Kidney (tissue), 14 donors: ENCODE data around the gene HNMT. TPM values are rescaled to one million over a fixed set of nuclear protein-coding genes. Genes with fewer than 3 reads are reported as not detected.
A peak's percentile ranks its signal among the peaks of the same experiment; 100 is the strongest.

Experiments
- DNase-seq, 5 donors: peaks; one replicate each; pipeline ENCODE4 v3.0.0-alpha.2; 2013 to 2020
- FAIRE-seq: peaks from 2 replicates; lab custom pipeline; 2012; peaks lifted over from hg19 to GRCh38; lab: Jason Lieb, UNC
- H3K27ac ChIP-seq, 2 donors: one replicate each; pipeline ENCODE4 v1.7.0; 2013; ENCODE audit warnings: low read depth in 2 of 2, low read length in 2 of 2, inconsistent platforms in 1 of 2
- H3K27me3 ChIP-seq: one replicate; pipeline ENCODE4 v1.7.1; 2013; ENCODE audit warnings: low read length, inconsistent platforms; ENCODE audit not compliant: control insufficient read depth, insufficient read depth
- H3K36me3 ChIP-seq, 3 donors: one replicate each; pipeline versions ENCODE4 v1.7.0 to v1.7.1; 2013; ENCODE audit warnings: low read length in 3 of 3, control low read depth in 1 of 3, inconsistent platforms in 1 of 3; ENCODE audit not compliant: insufficient read depth in 3 of 3, control insufficient read depth in 2 of 3
- H3K4me1 ChIP-seq, 3 donors: one replicate each; pipeline versions ENCODE4 v1.7.0 to v1.7.1; 2013; ENCODE audit warnings: low read length in 3 of 3, inconsistent platforms in 1 of 3, low read depth in 1 of 3; ENCODE audit not compliant: control insufficient read depth in 2 of 3, insufficient read depth in 2 of 3
- H3K4me3 ChIP-seq, 3 donors: one replicate each; pipeline versions ENCODE4 v1.7.0 to v1.8.1; 2013; ENCODE audit warnings: low read length in 3 of 3, control low read depth in 1 of 3, inconsistent platforms in 1 of 3
- H3K9ac ChIP-seq, 3 donors: one replicate each; pipeline versions ENCODE4 v1.7.0 to v1.7.1; 2013; ENCODE audit warnings: low read length in 3 of 3, control low read depth in 1 of 3, inconsistent platforms in 1 of 3
- H3K9me3 ChIP-seq, 3 donors: one replicate each; pipeline versions ENCODE4 v1.7.0 to v1.7.1; 2013; ENCODE audit warnings: low read length in 3 of 3, control low read depth in 1 of 3, inconsistent platforms in 1 of 3; ENCODE audit not compliant: control insufficient read depth in 2 of 3, insufficient read depth in 1 of 3
- CTCF ChIP-seq: IDR thresholded peaks from 3 replicates; pipeline ENCODE4 v1.5.1; 2012; ENCODE audit warnings: mild to moderate bottlenecking, moderate library complexity, borderline replicate concordance; ENCODE audit not compliant: insufficient read depth; ENCODE audit errors: extremely low read depth
- intact Hi-C: fragments of 100-400 bp; cut with DNase I; formaldehyde crosslinking; loops from one replicate; pipeline ENCODE4 v1.11.1; 2022
- polyA plus RNA-seq: library from polyadenylated mRNA; stranded (reverse); fragments of 350-450 nt; fragmentation: Illumina TruSeq; extraction: RNeasy Lipid Tissue Mini Kit (QIAGEN cat#74804); gene quantifications from one replicate; pipeline ENCODE4 v1.2.3, GENCODE V29; 2014; ENCODE audit warnings: low read depth, low replicate concordance; ENCODE audit not compliant: insufficient read depth
- total RNA-seq: library from RNA; stranded (reverse); fragmentation: NEBNext Ultra II Directional; extraction: Animal tissue kit (Norgen Biotek cat#: 25700); gene quantifications from one replicate; pipeline ENCODE4 v1.2.1, GENCODE V29; 2021
- donor health status: control.
- donor health status: control.
- donor health status: control.
- donor health status: control.
- donor health status: control.
- donor health status: DM: yes; HTN: yes; CAD: no.
- donor health status: Normal renal cell carcinoma (clear cell type).

HNMT gene
- total and polyA plus RNA-seq, 2 donors from 2014 or later: 61.6 to 69.2 TPM

GRCh38 chr2:138030459-138030858 is 66.2 kb downstream of the HNMT start:
- H3K9me3 ChIP-seq: no peaks in the 10 kb centered on the region
- H3K9ac ChIP-seq: no peak overlapping the region
- no peak for DNase-seq
- no peak for FAIRE-seq
- H3K36me3 ChIP-seq: no peaks in the 10 kb centered on the region
- H3K27me3 ChIP-seq: no peaks in the 10 kb centered on the region
- intact Hi-C loops: no loop called here
- no peak overlapping the region for H3K4me3 ChIP-seq
- no peaks in the 10 kb centered on the region for H3K4me1 ChIP-seq
- no peak for TF ChIP-seq CTCF
- H3K27ac ChIP-seq: no peak overlapping the region

- DNase-seq (no peak), FAIRE-seq (no peak)
- TF ChIP-seq CTCF: no peak
- no peaks in the 10 kb centered on the region for H3K27me3 ChIP-seq
- no peak overlapping the region for H3K9ac ChIP-seq
- H3K36me3 ChIP-seq: no peaks in the 10 kb centered on the region
- no peak overlapping the region for H3K4me3 ChIP-seq
- H3K27ac ChIP-seq: no peak overlapping the region
- H3K9me3 ChIP-seq: no peaks in the 10 kb centered on the region
- intact Hi-C loops: no loop called here
- H3K4me1 ChIP-seq: no peaks in the 10 kb centered on the region
Measured at GRCh38 chr2:138032334-138032733, 68.1 kb downstream of the HNMT start.

GRCh38 chr2:138034536-138034935 is 70.3 kb downstream of the HNMT start:
- intact Hi-C loops: no loop called here
- no peaks in the 10 kb centered on the region for H3K27me3 ChIP-seq
- TF ChIP-seq CTCF: no peak

GRCh38 chr2:138035608-138036217 is 71.4 kb downstream of the HNMT start:
- FAIRE-seq (no peak), DNase-seq (no peak)
- intact Hi-C loops: no loop called here
- H3K27ac ChIP-seq: no peak overlapping the region
- no peak overlapping the region for H3K4me3 ChIP-seq
- no peaks in the 10 kb centered on the region for H3K4me1 ChIP-seq
- no peak for TF ChIP-seq CTCF
- no peaks in the 10 kb centered on the region for H3K27me3 ChIP-seq
- no peaks in the 10 kb centered on the region for H3K36me3 ChIP-seq
- H3K9ac ChIP-seq: no peak overlapping the region
- no peaks in the 10 kb centered on the region for H3K9me3 ChIP-seq

More at GRCh38 chr2:138034536-138034935, 70.3 kb downstream of the HNMT start:
- Histone ChIP-seq H3K9me3 (no peaks in the 10 kb centered on the region), H3K4me3 (no peak overlapping the region), H3K9ac (no peak overlapping the region), H3K27ac (no peak overlapping the region), H3K36me3 (no peaks in the 10 kb centered on the region), H3K4me1 (no peaks in the 10 kb centered on the region)
- FAIRE-seq (no peak), DNase-seq (peak in 2 of 5 donors; percentile 7 to 18)
